PFSK-1 (cell line): ENCODE results near the gene CCL3.

Experiments used
- FOXP2 ChIP-seq: optimal IDR thresholded peaks from 2 replicates; pipeline ENCODE3; 2011; ENCODE audit warnings: borderline replicate concordance, control low read depth, inconsistent platforms; ENCODE audit not compliant: insufficient read depth; ENCODE audit errors: extremely low read length, extremely low read depth
- POLR2AphosphoS5 ChIP-seq: IDR thresholded peaks from 2 replicates; pipeline ENCODE4 v1.6.1; 2012; ENCODE audit warnings: low read depth, mild to moderate bottlenecking, control low read depth, low read length, moderate library complexity
- REST ChIP-seq, 2 experiments: IDR thresholded peaks; 2 replicates each; pipeline versions ENCODE4 v1.6.1 to v1.8.0; 2011 to 2012; ENCODE audit warnings: low read depth in 2 of 2, low read length in 2 of 2, control low read depth in 1 of 2, inconsistent platforms in 1 of 2, mild to moderate bottlenecking in 1 of 2, moderate library complexity in 1 of 2; ENCODE audit not compliant: insufficient read depth in 1 of 2
- TAF1 ChIP-seq: IDR thresholded peaks from 2 replicates; pipeline ENCODE4 v1.6.1; 2012; ENCODE audit warnings: low read length, control low read depth, borderline replicate concordance; ENCODE audit not compliant: insufficient read depth

GRCh38 chr17:36072431-36073121 lies 17.4 kb downstream of the CCL3 start:
- TF ChIP-seq POLR2AphosphoS5 (no peak), TAF1 (no peak), FOXP2 (no peak), REST (IDR thresholded peaks at IDR 0.05; ENCODE audit: insufficient read depth in 1 of 2, low read depth in 2 of 2, low read length in 2 of 2) (no peak)
